Endothelial cell of umbilical vein (primary cell): ENCODE measurements around the gene CTSD.

Experiments used
- EZH2 ChIP-seq: IDR thresholded peaks from 2 replicates; pipeline ENCODE4 v1.6.1; 2012; ENCODE audit warnings: borderline replicate concordance, low read depth, mild to moderate bottlenecking, moderate library complexity, low read length, inconsistent platforms; ENCODE audit not compliant: severe bottlenecking
- FOS ChIP-seq: IDR thresholded peaks from 2 replicates; pipeline ENCODE4 v1.6.1; 2011; ENCODE audit warnings: mild to moderate bottlenecking, low read length, moderate library complexity, borderline replicate concordance; ENCODE audit not compliant: insufficient read depth
- MAX ChIP-seq: IDR thresholded peaks from 2 replicates; pipeline ENCODE4 v1.6.1; 2011; ENCODE audit not compliant: insufficient read depth, insufficient read length
- POLR2A ChIP-seq: IDR thresholded peaks from 2 replicates; pipeline ENCODE4 v1.6.1; 2012; ENCODE audit warnings: low read depth, mild to moderate bottlenecking, control low read depth, low read length
- TF ChIP-seq, protein P1 (sequence below), 2 donors: IDR thresholded peaks; 1 replicate in 1 of 2; 2 replicates in 1 of 2; pipeline ENCODE4 v1.5.1; 2011; ENCODE audit warnings: low read length in 2 of 2, mild to moderate bottlenecking in 2 of 2, moderate library complexity in 2 of 2, control low read depth in 1 of 2, inconsistent platforms in 1 of 2, low read depth in 1 of 2; ENCODE audit not compliant: insufficient read depth in 1 of 2; ENCODE audit errors: extremely low read depth in 1 of 2

- TF ChIP-seq, protein P1, sequence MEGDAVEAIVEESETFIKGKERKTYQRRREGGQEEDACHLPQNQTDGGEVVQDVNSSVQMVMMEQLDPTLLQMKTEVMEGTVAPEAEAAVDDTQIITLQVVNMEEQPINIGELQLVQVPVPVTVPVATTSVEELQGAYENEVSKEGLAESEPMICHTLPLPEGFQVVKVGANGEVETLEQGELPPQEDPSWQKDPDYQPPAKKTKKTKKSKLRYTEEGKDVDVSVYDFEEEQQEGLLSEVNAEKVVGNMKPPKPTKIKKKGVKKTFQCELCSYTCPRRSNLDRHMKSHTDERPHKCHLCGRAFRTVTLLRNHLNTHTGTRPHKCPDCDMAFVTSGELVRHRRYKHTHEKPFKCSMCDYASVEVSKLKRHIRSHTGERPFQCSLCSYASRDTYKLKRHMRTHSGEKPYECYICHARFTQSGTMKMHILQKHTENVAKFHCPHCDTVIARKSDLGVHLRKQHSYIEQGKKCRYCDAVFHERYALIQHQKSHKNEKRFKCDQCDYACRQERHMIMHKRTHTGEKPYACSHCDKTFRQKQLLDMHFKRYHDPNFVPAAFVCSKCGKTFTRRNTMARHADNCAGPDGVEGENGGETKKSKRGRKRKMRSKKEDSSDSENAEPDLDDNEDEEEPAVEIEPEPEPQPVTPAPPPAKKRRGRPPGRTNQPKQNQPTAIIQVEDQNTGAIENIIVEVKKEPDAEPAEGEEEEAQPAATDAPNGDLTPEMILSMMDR (IDR thresholded peaks at IDR 0.05; ENCODE audit: extremely low read depth in 1 of 2, insufficient read depth in 1 of 2, low read depth in 1 of 2, low read length in 2 of 2), result no peak
- TF ChIP-seq EZH2 (no peak), MAX (no peak), FOS (no peak), POLR2A (no peak)
Measured at GRCh38 chr11:1763336-1763795, 361 bp downstream of the CTSD start.
